ENCODE data around the gene DET1.
"Not testable (repeated sequence)": the region's sequence is repeated elsewhere in the genome, so short reads cannot be mapped to it uniquely, and the experiment has no call there.

Gene DET1

GRCh38 chr15:88546248-88547129 lies at the start of gene DET1:
DET1 (minus strand) TSS chr15:88546681; CDS start chr15:88531705, 14,976 bp downstream.
- peak; percentile 92 for DNase-seq (ENCODE audit: low read depth)

- no peak for DNase-seq (ENCODE audit: low read depth)
Observed at GRCh38 chr15:88591384-88591783, 44.9 kb upstream of the DET1 start.

GRCh38 chr15:88590759-88591158 lies 44.3 kb upstream of the DET1 start:
- no peak for DNase-seq (ENCODE audit: low read depth)

GRCh38 chr15:88586401-88587162 lies 40.1 kb upstream of the DET1 start:
- DNase-seq (ENCODE audit: low read depth), result no peak

- DNase-seq (ENCODE audit: low read depth), result no peak
Observed at GRCh38 chr15:88580532-88580931, 34.1 kb upstream of the DET1 start.

- no peak for DNase-seq (ENCODE audit: low read depth)
Observed at GRCh38 chr15:88579322-88579721, 32.8 kb upstream of the DET1 start.

DNA sequence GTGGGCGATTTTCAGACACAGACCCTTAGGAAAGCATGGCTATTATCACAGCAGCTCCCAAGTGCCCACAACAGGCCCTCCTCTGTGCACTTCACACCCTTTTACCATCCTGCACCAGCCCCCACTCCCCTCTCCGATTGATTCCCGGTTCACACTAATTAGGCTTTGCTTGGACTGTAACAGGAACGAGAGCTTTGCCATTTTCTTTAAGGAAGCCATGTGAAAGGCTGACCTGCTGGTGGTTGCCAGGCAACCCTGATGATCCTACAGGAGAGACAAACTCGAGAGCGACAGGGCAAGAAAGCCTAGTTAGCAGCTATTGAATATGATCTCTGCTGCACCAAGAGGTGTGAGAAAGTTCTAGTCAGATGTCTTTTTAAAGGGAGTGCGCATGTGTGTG lies 28.2 kb upstream of the DET1 start:
- no peak for DNase-seq (ENCODE audit: low read depth)

GRCh38 chr15:88574077-88574476 lies 27.6 kb upstream of the DET1 start:
- no peak for DNase-seq (ENCODE audit: low read depth)

DNA sequence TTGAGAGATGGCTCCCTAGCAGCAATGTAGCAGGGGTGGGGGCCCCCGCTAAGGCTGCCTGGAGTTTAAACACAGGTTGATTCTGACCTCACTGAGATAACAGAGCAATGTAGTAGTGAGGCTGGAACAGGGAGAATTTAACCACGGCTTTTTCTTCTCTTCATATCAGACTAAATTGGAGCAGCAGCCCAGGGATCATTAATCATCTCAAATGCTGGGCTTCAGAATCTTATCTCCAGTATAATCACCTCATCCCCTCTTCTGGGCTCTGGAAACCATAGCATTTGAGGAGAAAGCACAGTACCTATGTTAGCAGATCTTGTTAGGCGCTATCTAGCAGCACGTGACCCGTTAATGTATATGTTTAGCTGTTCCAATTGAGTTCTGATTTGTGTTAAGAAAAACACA lies 25.4 kb upstream of the DET1 start:
- DNase-seq (ENCODE audit: low read depth), result no peak

DNA sequence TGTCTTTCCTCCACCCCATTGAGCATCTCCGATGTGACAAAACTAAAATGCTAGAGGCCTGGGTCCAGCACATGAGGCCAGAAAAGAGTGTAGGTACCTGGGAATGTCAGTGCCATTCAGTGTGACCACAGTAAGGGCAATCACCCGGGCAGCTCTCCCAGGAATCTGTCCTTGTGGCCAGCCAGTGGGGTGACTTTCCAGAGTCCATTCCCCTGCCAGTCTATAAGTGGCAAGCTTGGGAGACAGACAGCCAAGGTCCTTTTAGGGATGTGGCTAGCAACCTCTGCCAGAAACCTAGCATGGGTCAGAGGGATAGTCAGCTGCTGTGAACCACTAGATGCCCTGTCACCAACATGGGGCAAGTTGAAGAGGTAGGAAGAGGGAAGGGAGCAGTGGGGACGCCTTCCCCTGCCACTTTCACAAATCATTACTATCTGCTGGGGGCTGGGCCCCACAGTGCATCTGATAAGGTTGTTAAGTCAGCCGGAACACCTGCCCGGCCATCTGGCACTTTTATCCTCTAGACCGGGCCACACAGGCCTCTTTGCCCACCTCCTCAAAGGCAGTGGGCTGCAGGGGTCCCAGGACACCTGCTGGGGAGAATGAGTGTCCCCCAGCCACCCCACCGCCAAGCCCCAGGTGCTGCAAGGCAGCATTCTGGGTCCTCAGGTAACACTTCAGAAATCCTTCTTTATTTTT lies 24.8 kb upstream of the DET1 start:
- DNase-seq (ENCODE audit: low read depth), result no peak

DNA sequence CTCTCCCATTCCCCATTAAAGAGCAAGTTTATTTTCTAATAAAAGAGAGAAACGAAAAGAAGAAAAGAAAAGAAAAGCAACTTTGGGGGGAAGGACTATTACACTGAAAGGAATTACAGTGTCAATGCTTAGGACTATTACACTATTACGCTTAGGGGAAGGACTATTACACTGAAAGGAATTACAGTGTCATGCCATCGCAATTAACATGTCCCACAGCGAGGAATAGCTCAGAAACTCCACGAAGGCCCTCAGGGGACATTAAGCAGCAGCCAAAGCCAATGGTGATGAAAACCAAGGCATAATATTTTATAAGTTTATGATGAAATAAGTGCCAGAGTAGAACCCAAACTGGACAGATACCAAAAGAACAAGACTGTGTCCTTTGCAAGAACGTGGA lies 22.1 kb upstream of the DET1 start:
- no peak for DNase-seq (ENCODE audit: low read depth)

- no peak for DNase-seq (ENCODE audit: low read depth)
Observed at GRCh38 chr15:88564741-88565140, 18.3 kb upstream of the DET1 start.

- DNase-seq (ENCODE audit: low read depth), result no peak
Observed at GRCh38 chr15:88563638-88564037, 17.2 kb upstream of the DET1 start.

- DNase-seq (ENCODE audit: low read depth), result not testable (repeated sequence)
Observed at GRCh38 chr15:88559565-88559964, 13.1 kb upstream of the DET1 start.

DNA sequence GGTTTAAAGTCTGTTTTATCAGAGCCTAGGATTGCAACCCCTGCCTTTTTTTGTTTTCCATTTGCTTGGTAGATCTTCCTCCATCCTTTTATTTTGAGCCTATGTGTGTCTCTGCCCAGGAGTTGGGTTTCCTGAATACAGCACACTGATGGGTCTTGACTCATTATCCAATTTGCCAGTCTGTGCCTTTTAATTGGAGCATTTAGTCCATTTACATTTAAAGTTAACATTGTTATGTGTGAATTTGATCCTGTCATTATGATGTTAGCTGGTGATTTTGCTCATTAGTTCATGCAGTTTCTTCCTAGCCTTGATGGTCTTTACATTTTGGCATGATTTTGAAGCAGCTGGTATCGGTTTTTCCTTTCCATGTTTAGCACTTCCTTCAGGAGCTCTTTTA lies 11.5 kb upstream of the DET1 start:
- DNase-seq (ENCODE audit: low read depth), result not testable (repeated sequence)

GRCh38 chr15:88548009-88548408 lies 1.5 kb upstream of the DET1 start:
- not testable (repeated sequence) for DNase-seq (ENCODE audit: low read depth)

DNA sequence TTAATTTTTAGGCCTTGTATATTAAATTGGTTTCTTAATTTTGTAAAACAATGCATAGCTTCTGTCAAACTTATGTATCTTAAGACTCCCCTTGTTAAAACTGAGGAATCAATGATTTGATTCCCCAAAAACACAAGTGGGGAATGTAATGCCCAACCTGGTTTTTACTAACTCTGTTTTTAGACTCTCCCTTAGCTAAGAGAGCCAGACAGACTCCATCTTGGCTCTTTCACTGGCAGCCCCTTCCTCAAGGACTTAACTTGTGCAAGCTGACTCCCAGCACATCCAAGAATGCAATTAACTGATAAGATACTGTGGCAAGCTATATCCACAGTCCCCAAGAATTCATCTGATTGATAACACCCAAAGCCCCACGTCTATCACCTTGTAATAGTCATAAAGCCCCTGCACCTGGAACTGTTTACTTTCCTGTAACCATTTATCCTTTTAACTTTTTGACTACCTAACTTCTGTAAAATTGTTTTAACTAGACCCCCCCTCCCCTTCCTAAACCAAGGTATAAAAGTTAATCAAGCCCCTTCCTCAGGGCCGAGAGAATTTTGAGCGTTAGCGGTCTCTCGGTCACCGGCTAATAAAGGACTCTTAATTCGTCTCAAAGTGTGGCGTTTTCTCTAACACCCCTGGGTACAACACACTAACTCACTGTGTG lies 768 bp downstream of the DET1 start:
- DNase-seq (ENCODE audit: low read depth), result not testable (repeated sequence)

GRCh38 chr15:88543065-88543776 lies 3.3 kb downstream of the DET1 start:
- no peak for DNase-seq (ENCODE audit: low read depth)

DNA sequence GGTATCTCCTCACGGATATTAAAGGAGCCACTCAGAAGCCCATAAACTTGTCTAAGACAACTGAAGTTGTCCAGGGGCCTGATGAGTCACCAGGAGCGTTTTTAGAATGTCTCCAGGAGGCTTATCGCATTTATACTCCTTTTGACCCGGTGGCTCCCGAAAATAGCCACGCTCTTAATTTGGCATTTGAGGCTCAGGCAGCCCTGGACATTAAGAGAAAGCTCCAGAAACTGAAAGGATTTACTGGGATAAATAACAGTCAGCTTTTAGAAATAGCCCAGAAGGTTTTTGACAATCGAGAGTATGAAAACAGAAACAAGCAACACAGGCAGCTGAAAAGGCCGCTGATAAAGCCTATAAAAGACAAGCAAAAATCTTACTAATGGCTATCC lies 4.1 kb downstream of the DET1 start:
- DNase-seq (ENCODE audit: low read depth), result no peak

- no peak for DNase-seq (ENCODE audit: low read depth)
Observed at GRCh38 chr15:88541709-88542341, 4.7 kb downstream of the DET1 start.

DNA sequence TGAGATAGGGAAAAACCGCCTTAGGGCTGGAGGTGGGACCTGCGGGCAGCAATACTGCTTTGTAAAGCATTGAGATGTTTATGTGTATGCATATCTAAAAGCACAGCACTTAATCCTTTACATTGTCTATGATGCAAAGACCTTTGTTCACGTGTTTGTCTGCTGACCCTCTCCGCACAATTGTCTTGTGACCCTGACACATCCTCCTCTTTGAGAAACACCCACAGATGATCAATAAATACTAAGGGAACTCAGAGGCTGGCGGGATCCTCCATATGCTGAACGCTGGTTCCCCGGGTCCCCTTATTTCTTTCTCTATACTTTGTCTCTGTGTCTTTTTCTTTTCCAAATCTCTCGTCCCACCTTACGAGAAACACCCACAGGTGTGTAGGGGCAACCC lies 5.4 kb downstream of the DET1 start:
- not testable (repeated sequence) for DNase-seq (ENCODE audit: low read depth)
